Panc1 (cell line): ENCODE measurements around the gene PGF. TPM values are rescaled to one million over a fixed set of nuclear protein-coding genes. Genes with fewer than 3 reads are reported as not detected.
A peak's percentile ranks its signal among the peaks of the same experiment; 100 is the strongest.
"Not testable (repeated sequence)": the region's sequence is repeated elsewhere in the genome, so short reads cannot be mapped to it uniquely, and the experiment has no call there.

Experiments
- ATAC-seq: fragments of 200-7000 bp; cut with Tn5 transposase; 2 replicates; pipeline ENCODE4 v1.9.1; 2020; ENCODE audit warnings: mild to moderate bottlenecking, moderate library complexity
- BruUV-seq: library from RNA; stranded (reverse); fragments of 400-500 nt; replicated peaks from 2 replicates; lab custom pipeline; 2021; lab: Mats Ljungman, UMichigan
- CTCF ChIA-PET: fragments of 300-600 bp; sonication (Branson Sonifier 250); formaldehyde crosslinking; loops from one replicate; lab custom pipeline; 2022; ENCODE audit warnings: antibody characterized with exemption; lab: Charles Lee
- POLR2A ChIA-PET: fragments of 300-600 bp; sonication (Branson Sonifier 250); formaldehyde crosslinking; loops from one replicate; lab custom pipeline; 2022; ENCODE audit warnings: antibody characterized with exemption; lab: Charles Lee
- DNase-seq: peaks from one replicate; pipeline ENCODE4 v3.0.0-alpha.2; 2010; ENCODE audit warnings: low read depth, low spot score
- H3K27ac ChIP-seq: 2 replicates; pipeline ENCODE4 v1.5.1; 2011; ENCODE audit warnings: mild to moderate bottlenecking, low read length, inconsistent platforms
- H3K27me3 ChIP-seq: fragments of 200-500 bp; sonication (Bioruptor generic); 2 replicates; pipeline ENCODE4 v1.6.0; 2014; ENCODE audit warnings: low read length, inconsistent platforms; ENCODE audit not compliant: control insufficient read depth, insufficient read depth
- H3K36me3 ChIP-seq: fragments of 200-500 bp; sonication (Bioruptor generic); 2 replicates; pipeline ENCODE4 v1.5.1; 2014; ENCODE audit warnings: inconsistent platforms, mild to moderate bottlenecking, low read length, moderate library complexity; ENCODE audit not compliant: control insufficient read depth, insufficient read depth
- H3K4me1 ChIP-seq: 2 replicates; pipeline ENCODE4 v1.5.1; 2011; ENCODE audit warnings: inconsistent platforms, mild to moderate bottlenecking, low read length, moderate library complexity; ENCODE audit not compliant: control insufficient read depth, insufficient read depth
- H3K4me3 ChIP-seq, 2 experiments: 2 replicates each; pipeline ENCODE4 v1.5.1; 2011 to 2012; ENCODE audit warnings: low read depth in 2 of 2, low read length in 2 of 2, mild to moderate bottlenecking in 2 of 2, inconsistent platforms in 1 of 2, moderate library complexity in 1 of 2
- H3K9me3 ChIP-seq: fragments of 200-500 bp; sonication (Bioruptor generic); 2 replicates; pipeline ENCODE4 v1.5.1; 2014; ENCODE audit warnings: low read depth, mild to moderate bottlenecking, inconsistent platforms, low read length, moderate library complexity; ENCODE audit not compliant: control insufficient read depth, insufficient read depth
- CTCF ChIP-seq: fragments of 450-650 bp; IDR thresholded peaks from 2 replicates; pipeline ENCODE4 v1.5.1; 2017; ENCODE audit warnings: mild to moderate bottlenecking
- POLR2AphosphoS5 ChIP-seq: IDR thresholded peaks from 2 replicates; pipeline ENCODE4 v1.6.1; 2012; ENCODE audit warnings: mild to moderate bottlenecking, low read depth, low read length, moderate library complexity
- REST ChIP-seq, 2 experiments: IDR thresholded peaks; 2 replicates each; pipeline ENCODE4 v1.6.1; 2011 to 2012; ENCODE audit warnings: low read depth in 2 of 2, control low read depth in 1 of 2, low read length in 1 of 2, mild to moderate bottlenecking in 1 of 2, moderate library complexity in 1 of 2; ENCODE audit not compliant: insufficient read depth in 1 of 2
- SIN3A ChIP-seq: IDR thresholded peaks from 2 replicates; pipeline ENCODE4 v1.6.1; 2012; ENCODE audit warnings: low read depth, mild to moderate bottlenecking, low read length, moderate library complexity, borderline replicate concordance; ENCODE audit not compliant: insufficient read depth
- TCF7L2 ChIP-seq: IDR thresholded peaks from 2 replicates; pipeline ENCODE4 v1.6.1; 2011; ENCODE audit warnings: mild to moderate bottlenecking, low read depth, low read length, inconsistent platforms
- in situ Hi-C: cut with HindIII; loops from 2 replicates; pipeline ENCODE4 v1.10.0; 2016; ENCODE audit warnings: low sequenced_read_pairs, low pct_unique_long_range_greater_than_20kb
- intact Hi-C: fragments of 100-400 bp; cut with micrococcal nuclease; formaldehyde crosslinking; loops from one replicate; pipeline ENCODE4 v1.10.0; 2022; ENCODE audit not compliant: unreplicated experiment
- total RNA-seq: library from RNA; stranded (reverse); gene quantifications from one replicate; pipeline ENCODE4 v1.2.1, GENCODE V29; 2021; ENCODE audit not compliant: unreplicated experiment

PGF gene
- total RNA-seq, 1 experiment from 2014 or later: 7.3 TPM

GRCh38 chr14:75001261-75001660 is 45.9 kb upstream of the PGF start:
- ChIA-PET CTCF (no interaction called here), POLR2A (no interaction called here)
- peaks cover 8% of the 10 kb centered on the region; the same call in 1 of the 2 replicates for H3K4me1 ChIP-seq
- peaks cover 4% of the 10 kb centered on the region for H3K36me3 ChIP-seq
- BruUV-seq: no TSS peak
- no peak for DNase-seq
- no peak overlapping the region for H3K27ac ChIP-seq
- no peak overlapping the region for H3K4me3 ChIP-seq
- H3K27me3 ChIP-seq: no peaks in the 10 kb centered on the region
- TF ChIP-seq TCF7L2: no peak
- in situ Hi-C loops (no loop called here), intact Hi-C loops (loop anchor here (10.0 kb wide), 1 partner anchor 56 kb away; no protein-coding TSS in a partner anchor)
- H3K9me3 ChIP-seq: no peaks in the 10 kb centered on the region; the same call in 1 of the 2 replicates
- no peak for ATAC-seq

- BruUV-seq, H3K36me3 ChIP-seq, H3K4me3 ChIP-seq, in situ Hi-C loops, DNase-seq, H3K27ac ChIP-seq, CTCF ChIA-PET, POLR2A ChIA-PET, ATAC-seq, intact Hi-C loops, H3K27me3 ChIP-seq, H3K9me3 ChIP-seq, H3K4me1 ChIP-seq: not testable (repeated sequence)
Observed at GRCh38 chr14:74995781-74996180, 40.4 kb upstream of the PGF start.

GRCh38 chr14:74994182-74994581 is 38.8 kb upstream of the PGF start:
- H3K27me3 ChIP-seq, H3K36me3 ChIP-seq, H3K4me3 ChIP-seq, POLR2A ChIA-PET, ATAC-seq, CTCF ChIA-PET, H3K27ac ChIP-seq, DNase-seq, H3K9me3 ChIP-seq, in situ Hi-C loops, H3K4me1 ChIP-seq, BruUV-seq, intact Hi-C loops: not testable (repeated sequence)

- Histone ChIP-seq H3K36me3 (no peaks in the 10 kb centered on the region), H3K27me3 (no peaks in the 10 kb centered on the region), H3K27ac (no peak overlapping the region), H3K9me3 (no peaks in the 10 kb centered on the region), H3K4me3 (no peak overlapping the region), H3K4me1 (no peaks in the 10 kb centered on the region)
- intact Hi-C loops: no loop called here
- ChIA-PET CTCF (no interaction called here), POLR2A (no interaction called here)
- in situ Hi-C loops: no loop called here
- peak; percentile 44; the same call in 1 of the 2 replicates for ATAC-seq
- TF ChIP-seq REST (IDR thresholded peaks at IDR 0.05; ENCODE audit: insufficient read depth in 1 of 2, low read depth in 2 of 2, low read length in 1 of 2) (no peak), POLR2AphosphoS5 (no peak), SIN3A (no peak), CTCF (no peak), TCF7L2 (no peak)
- no peak for DNase-seq
- no TSS peak for BruUV-seq
Observed at GRCh38 chr14:74988993-74989392, 33.6 kb upstream of the PGF start.
